Effector CD4-positive, alpha-beta T cell (primary cell): Measurements from ENCODE around the gene PALM2AKAP2.
"Not testable (repeated sequence)": the region's sequence is repeated elsewhere in the genome, so short reads cannot be mapped to it uniquely, and the experiment has no call there.

ENCODE experiments used
- DNase-seq: peaks from one replicate; pipeline ENCODE4 v3.0.0-alpha.2; 2020

The PALM2AKAP2 gene

GRCh38 chr9:109806506-109807115, 26.6 kb downstream of the PALM2AKAP2 start:
- no peak for DNase-seq

GRCh38 chr9:109811876-109812275, 31.9 kb downstream of the PALM2AKAP2 start:
- DNase-seq, result no peak

GRCh38 chr9:109812331-109812730, 32.3 kb downstream of the PALM2AKAP2 start:
- no peak for DNase-seq

- no peak for DNase-seq
These were observed 32.9 kb downstream of the PALM2AKAP2 start for GRCh38 chr9:109812818-109813281.

GRCh38 chr9:109813303-109813702, 33.3 kb downstream of the PALM2AKAP2 start:
- no peak for DNase-seq

- no peak for DNase-seq
These were observed 33.8 kb downstream of the PALM2AKAP2 start for GRCh38 chr9:109813829-109814228.

GRCh38 chr9:109815366-109815947, 35.5 kb downstream of the PALM2AKAP2 start:
- no peak for DNase-seq

GRCh38 chr9:109816490-109816889, 36.5 kb downstream of the PALM2AKAP2 start:
- no peak for DNase-seq

GRCh38 chr9:109817146-109817845, 37.3 kb downstream of the PALM2AKAP2 start:
- no peak for DNase-seq

- DNase-seq, result no peak
These were observed 38.0 kb downstream of the PALM2AKAP2 start for GRCh38 chr9:109817846-109818472.

GRCh38 chr9:109821711-109822110, 41.7 kb downstream of the PALM2AKAP2 start:
- DNase-seq, result no peak

- not testable (repeated sequence) for DNase-seq
These were observed 45.4 kb downstream of the PALM2AKAP2 start for GRCh38 chr9:109825383-109825782.

GRCh38 chr9:109826559-109826958, 46.6 kb downstream of the PALM2AKAP2 start:
- no peak for DNase-seq

- DNase-seq, result no peak
These were observed 48.3 kb downstream of the PALM2AKAP2 start for GRCh38 chr9:109828254-109828653.
